ENCODE measurements around the gene CLEC20A.

The CLEC20A gene

GRCh38 chr1:178486100-178487069, 10.4 kb downstream of the CLEC20A start:
- no peak for DNase-seq (ENCODE audit: insufficient read length)
- TF ChIP-seq POLR2A (IDR thresholded peaks at IDR 0.05; ENCODE audit: low read depth, low read length) (no peak), POLR2AphosphoS5 (IDR thresholded peaks at IDR 0.05; ENCODE audit: low read depth, low read length) (no peak), TAF1 (IDR thresholded peaks at IDR 0.05; ENCODE audit: borderline replicate concordance, low read depth, low read length) (no peak)
- FAIRE-seq: no peak

- TF ChIP-seq POLR2AphosphoS5 (IDR thresholded peaks at IDR 0.05; ENCODE audit: low read depth, low read length) (no peak), TAF1 (IDR thresholded peaks at IDR 0.05; ENCODE audit: borderline replicate concordance, low read depth, low read length) (no peak), POLR2A (IDR thresholded peaks at IDR 0.05; ENCODE audit: low read depth, low read length) (no peak)
- no peak for FAIRE-seq
- no peak for DNase-seq (ENCODE audit: insufficient read length)
These were observed 11.2 kb downstream of the CLEC20A start for GRCh38 chr1:178485541-178485981.

- TF ChIP-seq TAF1 (IDR thresholded peaks at IDR 0.05; ENCODE audit: borderline replicate concordance, low read depth, low read length): no peak
- TF ChIP-seq POLR2A (IDR thresholded peaks at IDR 0.05; ENCODE audit: low read depth, low read length): no peak
- TF ChIP-seq POLR2AphosphoS5 (IDR thresholded peaks at IDR 0.05; ENCODE audit: low read depth, low read length): no peak
- no peak for DNase-seq (ENCODE audit: insufficient read length)
- FAIRE-seq: no peak
These were observed 12.0 kb downstream of the CLEC20A start for GRCh38 chr1:178484698-178485225.

- no peak for TF ChIP-seq POLR2AphosphoS5 (IDR thresholded peaks at IDR 0.05; ENCODE audit: low read depth, low read length)
- TF ChIP-seq POLR2A (IDR thresholded peaks at IDR 0.05; ENCODE audit: low read depth, low read length): no peak
- no peak for TF ChIP-seq TAF1 (IDR thresholded peaks at IDR 0.05; ENCODE audit: borderline replicate concordance, low read depth, low read length)
- DNase-seq (ENCODE audit: insufficient read length): no peak
- no peak for FAIRE-seq
These were observed 13.4 kb downstream of the CLEC20A start for GRCh38 chr1:178483251-178483957.

- FAIRE-seq (no peak), DNase-seq (ENCODE audit: insufficient read length) (no peak)
These were observed 18.9 kb downstream of the CLEC20A start for GRCh38 chr1:178477841-178478240.

GRCh38 chr1:178477373-178477772, 19.4 kb downstream of the CLEC20A start:
- TF ChIP-seq POLR2A (IDR thresholded peaks at IDR 0.05; ENCODE audit: low read depth, low read length) (no peak), POLR2AphosphoS5 (IDR thresholded peaks at IDR 0.05; ENCODE audit: low read depth, low read length) (no peak), TAF1 (IDR thresholded peaks at IDR 0.05; ENCODE audit: borderline replicate concordance, low read depth, low read length) (no peak)
- FAIRE-seq (no peak), DNase-seq (ENCODE audit: insufficient read length) (no peak)

More at GRCh38 chr1:178477841-178478240, 18.9 kb downstream of the CLEC20A start:
- TF ChIP-seq POLR2A (IDR thresholded peaks at IDR 0.05; ENCODE audit: low read depth, low read length) (no peak), POLR2AphosphoS5 (IDR thresholded peaks at IDR 0.05; ENCODE audit: low read depth, low read length) (no peak), TAF1 (IDR thresholded peaks at IDR 0.05; ENCODE audit: borderline replicate concordance, low read depth, low read length) (no peak)

- FAIRE-seq (no peak), DNase-seq (ENCODE audit: insufficient read length) (no peak)
- TF ChIP-seq POLR2AphosphoS5 (IDR thresholded peaks at IDR 0.05; ENCODE audit: low read depth, low read length) (no peak), POLR2A (IDR thresholded peaks at IDR 0.05; ENCODE audit: low read depth, low read length) (no peak), TAF1 (IDR thresholded peaks at IDR 0.05; ENCODE audit: borderline replicate concordance, low read depth, low read length) (no peak)
These were observed 24.2 kb downstream of the CLEC20A start for GRCh38 chr1:178472531-178472930.

GRCh38 chr1:178470411-178470960, 26.3 kb downstream of the CLEC20A start:
- TF ChIP-seq POLR2AphosphoS5 (IDR thresholded peaks at IDR 0.05; ENCODE audit: low read depth, low read length): no peak
- no peak for TF ChIP-seq POLR2A (IDR thresholded peaks at IDR 0.05; ENCODE audit: low read depth, low read length)
- no peak for TF ChIP-seq TAF1 (IDR thresholded peaks at IDR 0.05; ENCODE audit: borderline replicate concordance, low read depth, low read length)
- FAIRE-seq: no peak
- no peak for DNase-seq (ENCODE audit: insufficient read length)

- no peak for TF ChIP-seq POLR2AphosphoS5 (IDR thresholded peaks at IDR 0.05; ENCODE audit: low read depth, low read length)
- TF ChIP-seq TAF1 (IDR thresholded peaks at IDR 0.05; ENCODE audit: borderline replicate concordance, low read depth, low read length): no peak
- TF ChIP-seq POLR2A (IDR thresholded peaks at IDR 0.05; ENCODE audit: low read depth, low read length): no peak
- DNase-seq (ENCODE audit: insufficient read length): no peak
- no peak for FAIRE-seq
These were observed 28.9 kb downstream of the CLEC20A start for GRCh38 chr1:178467837-178468236.

- FAIRE-seq (no peak), DNase-seq (ENCODE audit: insufficient read length) (no peak)
- no peak for TF ChIP-seq TAF1 (IDR thresholded peaks at IDR 0.05; ENCODE audit: borderline replicate concordance, low read depth, low read length)
- TF ChIP-seq POLR2A (IDR thresholded peaks at IDR 0.05; ENCODE audit: low read depth, low read length): no peak
- TF ChIP-seq POLR2AphosphoS5 (IDR thresholded peaks at IDR 0.05; ENCODE audit: low read depth, low read length): no peak
These were observed 31.8 kb downstream of the CLEC20A start for GRCh38 chr1:178465011-178465410.

- no peak for TF ChIP-seq TAF1 (IDR thresholded peaks at IDR 0.05; ENCODE audit: borderline replicate concordance, low read depth, low read length)
- no peak for TF ChIP-seq POLR2AphosphoS5 (IDR thresholded peaks at IDR 0.05; ENCODE audit: low read depth, low read length)
- TF ChIP-seq POLR2A (IDR thresholded peaks at IDR 0.05; ENCODE audit: low read depth, low read length): no peak
- FAIRE-seq (no peak), DNase-seq (ENCODE audit: insufficient read length) (no peak)
These were observed 32.2 kb downstream of the CLEC20A start for GRCh38 chr1:178464566-178464965.

All from GM12892 (cell line).